ENCODE data around the gene RSRC1. TPM values are rescaled to one million over a fixed set of nuclear protein-coding genes. Genes with fewer than 3 reads are reported as not detected.

The RSRC1 gene
- total and polyA plus RNA-seq, 2 of the 8 experiments (the other 6 are each of a cell fraction or from before 2014, with no cell fraction given), result 2.0 to 27.9 TPM

GRCh38 chr3:158098834-158099424, 11.0 kb upstream of the RSRC1 start:
- no peak for DNase-seq (ENCODE audit: low read depth in 1 of 2, low spot score in 2 of 2)
- 10% methylated on average over 5 of the region's 5 CpGs; no CpG with 5 or more reads in 1 of the 2 experiments for WGBS, 2 experiments (ENCODE audit: extremely low coverage in 1 of 2, insufficient coverage in 1 of 2, insufficient read length in 1 of 2, insufficient replicate concordance in 2 of 2, low coverage in 1 of 2, low lambda C conversion rate in 2 of 2, missing lambda C conversion rate in 1 of 2)
- no peak for FAIRE-seq

More at GRCh38 chr3:158098834-158099424, 11.0 kb upstream of the RSRC1 start:
- Histone ChIP-seq H3K56ac (replicated peaks; ENCODE audit: insufficient read length, low read depth, low read length) (no peak overlapping the region), H3K79me2 (ENCODE audit: control insufficient read depth in 1 of 2, insufficient read depth in 2 of 2, low read length in 2 of 2) (no peaks in the 10 kb centered on the region), H3K9me3 (ENCODE audit: insufficient read depth in 2 of 2, low read depth in 1 of 2, low read length in 1 of 2) (no peaks in the 10 kb centered on the region), H4K5ac (ENCODE audit: insufficient read length, low read depth, low read length) (no peak overlapping the region), H3K4me1 (replicated peaks in 1 of 4; ENCODE audit: control insufficient read depth in 3 of 4, insufficient read depth in 4 of 4, low read length in 3 of 4) (peaks cover 2 to 19% (median 7%) of the 10 kb centered on the region in 4 experiments), H3K18ac (ENCODE audit: extremely low read depth, low read length) (no peak overlapping the region), H2BK5ac (ENCODE audit: low read depth, low read length) (no peak overlapping the region), H2AK5ac (ENCODE audit: low read depth, low read length) (no peak overlapping the region), H3K36me3 (ENCODE audit: control insufficient read depth in 2 of 4, insufficient read depth in 4 of 4, low read length in 3 of 4) (no peaks in the 10 kb centered on the region), H2BK20ac (ENCODE audit: low read length) (no peak overlapping the region), H2BK120ac (replicated peaks; ENCODE audit: low read depth, low read length) (no peak overlapping the region), H4K8ac (ENCODE audit: extremely low read depth, insufficient read depth, low read length) (no peak overlapping the region), H4K20me1 (replicated peaks in 1 of 2; ENCODE audit: control insufficient read depth in 1 of 2, insufficient read depth in 2 of 2, low read length in 2 of 2) (peaks cover 2 to 13% of the 10 kb centered on the region in 2 experiments), H3K4me2 (ENCODE audit: insufficient read depth in 1 of 2, low read depth in 2 of 2, low read length in 2 of 2) (peak overlapping the region; percentile 65 to 99), H2AFZ (ENCODE audit: low read length) (no peak overlapping the region), H2BK15ac (ENCODE audit: low read length) (no peak overlapping the region), H3K79me1 (ENCODE audit: low read depth, low read length) (no peaks in the 10 kb centered on the region), H3K14ac (ENCODE audit: insufficient read length) (no peak overlapping the region), H3K23ac (ENCODE audit: insufficient read length) (no peak overlapping the region), H3K4ac (replicated peaks; ENCODE audit: insufficient read length, low read depth, low read length) (no peak overlapping the region), H3K27ac (ENCODE audit: low read depth, low read length) (no peak overlapping the region), H2BK12ac (ENCODE audit: low read depth, low read length) (no peak overlapping the region), H3K27me3 (replicated peaks in 1 of 4; ENCODE audit: control insufficient read depth in 3 of 4, extremely low read depth in 1 of 4, insufficient read depth in 3 of 4, low read length in 3 of 4) (peaks cover 71 to 98% (median 86%) of the 10 kb centered on the region in 4 experiments), H4K91ac (replicated peaks; ENCODE audit: insufficient read length, low read length) (no peak overlapping the region), H3K9ac (replicated peaks in 1 of 4; ENCODE audit: extremely low read depth in 1 of 4, low read depth in 3 of 4, low read length in 3 of 4) (no peak overlapping the region), H3K23me2 (ENCODE audit: low read depth, low read length) (peaks cover 28% of the 10 kb centered on the region; the same call in 1 of the 2 replicates), H3K4me3 (ENCODE audit: extremely low read depth in 1 of 4, insufficient read depth in 2 of 4, low read depth in 3 of 4, low read length in 4 of 4) (peak overlapping the region in 2 of 4 experiments; percentile 73 to 85; a peak in 4 of 8 replicates)
- ChIA-PET CTCF (ENCODE audit: partially characterized antibody) (interaction anchor here (1.1 kb wide), 1 partner anchor 10 kb away, joined by 7 read pairs; no protein-coding TSS in a partner anchor), POLR2A (ENCODE audit: partially characterized antibody) (interaction anchor here (3.3 kb wide), 1 partner anchor 11 kb away, joined by 11 read pairs; the partner anchor contains the start of gene RSRC1)
- TF ChIP-seq CBX5 (IDR thresholded peaks at IDR 0.05; ENCODE audit: low read depth, low read length) (no peak), KDM1A (IDR thresholded peaks at IDR 0.05; ENCODE audit: borderline replicate concordance, low read length) (no peak), RNF2 (IDR thresholded peaks at IDR 0.05; ENCODE audit: borderline replicate concordance, low read depth, low read length, missing control alignments, poor library complexity, severe bottlenecking) (peak; percentile 23), SIX5 (IDR thresholded peaks at IDR 0.05; ENCODE audit: low read depth, low read length) (no peak), EZH2 (IDR thresholded peaks at IDR 0.05; ENCODE audit: low read depth, low read length, severe bottlenecking) (peak; percentile 17), POLR2A (IDR thresholded peaks at IDR 0.05; ENCODE audit: control extremely low read depth in 1 of 2, low read depth in 2 of 2, low read length in 2 of 2) (no peak), CTBP2 (IDR thresholded peaks at IDR 0.05; ENCODE audit: borderline replicate concordance, insufficient read depth, insufficient read length, low read length) (no peak), CHD1 (IDR thresholded peaks at IDR 0.05; ENCODE audit: low read depth, low read length) (no peak), FOSL1 (IDR thresholded peaks at IDR 0.05; ENCODE audit: insufficient read depth, low read depth, low read length) (no peak)

Measured in H1 (cell line).